GM23248 (cell line): ENCODE data around the gene ACP1.

Experiments used
- EZH2 ChIP-seq: fragments of 200-600 bp; sonication (generic); IDR thresholded peaks from 2 replicates; pipeline ENCODE4 v1.6.1; 2018; ENCODE audit warnings: antibody characterized with exemption, mild to moderate bottlenecking; ENCODE audit not compliant: insufficient read depth, poor library complexity, severe bottlenecking
- EZH2phosphoT487 ChIP-seq: fragments of 200-600 bp; sonication (generic); IDR thresholded peaks from 2 replicates; pipeline ENCODE4 v1.6.1; 2018; ENCODE audit warnings: antibody characterized with exemption, moderate library complexity, mild to moderate bottlenecking, low read depth; ENCODE audit not compliant: insufficient read depth

DNA sequence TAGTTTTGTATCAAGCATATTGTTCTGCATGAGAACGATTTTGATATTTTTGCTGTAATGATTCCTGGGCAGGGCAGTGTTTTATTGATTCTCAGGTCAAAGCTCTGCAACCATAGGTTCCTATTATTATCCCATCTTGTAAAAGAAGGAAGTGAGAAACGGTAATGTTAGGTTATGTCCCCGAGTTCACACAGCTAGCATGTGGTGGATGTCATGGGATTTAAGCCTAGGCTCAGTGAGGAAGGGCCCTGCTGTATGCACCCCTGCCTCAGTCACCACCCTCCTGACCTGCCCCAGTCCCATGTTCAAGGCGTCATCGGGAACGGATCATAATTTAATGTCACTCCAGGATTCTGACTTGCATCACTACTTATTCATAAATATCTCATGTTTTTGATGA, 10.7 kb downstream of the ACP1 start:
- no peak for TF ChIP-seq EZH2phosphoT487
- TF ChIP-seq EZH2 = no peak
